HG02973 (cell line): ENCODE results near the gene ITM2C.

Experiments used
- ATAC-seq: cut with Tn5 transposase; IDR thresholded peaks from one replicate; pipeline ENCODE4 v1.9.1; 2021; ENCODE audit warnings: moderate library complexity; ENCODE audit not compliant: unreplicated experiment

The ITM2C gene

DNA sequence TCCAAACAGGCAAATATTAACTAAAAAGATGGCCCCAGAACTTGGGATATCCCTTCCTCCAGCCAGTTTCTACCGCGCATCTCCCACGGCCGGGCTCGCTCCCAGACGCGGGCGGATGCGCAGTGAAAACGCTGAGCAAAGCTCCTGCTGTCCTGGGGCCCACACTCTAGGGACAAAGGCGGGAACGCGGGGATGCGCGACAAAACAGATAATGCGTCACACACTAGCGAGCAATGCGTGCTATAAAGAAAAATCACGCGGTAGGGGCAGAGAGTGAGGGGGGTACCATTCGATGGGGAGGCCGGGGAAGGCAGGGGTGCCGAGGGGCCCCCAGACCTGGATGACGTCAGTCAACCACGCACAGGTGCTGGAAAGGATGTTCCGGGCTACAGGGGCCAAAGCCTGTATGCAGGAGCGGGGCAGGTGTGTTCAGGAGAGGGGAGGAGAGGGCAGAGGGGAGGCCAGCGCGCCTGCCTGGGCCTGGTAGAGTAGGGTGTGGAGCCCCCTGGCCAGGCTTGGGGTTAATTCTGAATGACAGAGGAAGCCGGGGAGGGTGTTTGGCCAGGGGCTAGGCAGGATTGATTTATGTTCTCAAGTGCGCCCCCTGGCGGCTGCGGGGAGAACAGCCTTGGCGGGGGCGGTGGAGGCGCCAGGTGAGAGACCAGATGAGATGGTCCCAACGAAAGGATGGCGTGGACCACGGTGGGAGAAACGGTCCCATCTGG lies 14.9 kb upstream of the ITM2C start:
- no peak for ATAC-seq

DNA sequence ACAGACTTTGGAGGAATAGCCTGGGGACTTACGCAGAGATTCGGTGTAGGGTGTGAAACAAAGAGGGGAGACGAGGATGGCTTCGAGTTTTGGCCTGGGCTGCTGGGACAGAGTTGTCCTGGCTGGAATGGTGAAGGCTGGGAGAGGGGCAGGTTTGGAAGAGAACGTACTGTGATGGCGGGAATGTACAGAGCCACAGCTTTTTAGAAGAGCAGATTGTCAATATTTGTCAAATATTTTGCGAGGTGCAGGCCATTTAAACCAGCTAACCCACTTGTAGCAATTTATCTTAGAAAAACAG lies 14.4 kb upstream of the ITM2C start:
- no peak for ATAC-seq

DNA sequence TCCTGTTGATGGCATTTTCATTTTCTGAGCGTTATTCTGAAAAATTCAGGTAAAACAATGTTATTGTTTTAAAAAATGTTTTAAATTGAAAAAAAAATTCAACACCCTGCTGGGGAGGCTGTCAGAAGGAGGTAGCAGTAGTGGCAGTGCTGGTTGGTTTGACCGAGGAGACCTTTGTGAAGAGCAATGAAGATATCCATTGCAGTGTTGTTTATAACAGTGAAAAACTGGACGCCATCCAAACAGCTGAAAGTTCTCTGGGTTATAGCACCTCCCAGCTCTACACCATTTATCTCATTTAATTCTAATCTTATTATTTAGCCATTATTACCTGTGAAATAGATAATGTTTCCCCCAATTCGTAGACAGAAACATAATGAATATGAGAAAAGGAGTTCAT lies 12.6 kb upstream of the ITM2C start:
- ATAC-seq, result no peak

DNA sequence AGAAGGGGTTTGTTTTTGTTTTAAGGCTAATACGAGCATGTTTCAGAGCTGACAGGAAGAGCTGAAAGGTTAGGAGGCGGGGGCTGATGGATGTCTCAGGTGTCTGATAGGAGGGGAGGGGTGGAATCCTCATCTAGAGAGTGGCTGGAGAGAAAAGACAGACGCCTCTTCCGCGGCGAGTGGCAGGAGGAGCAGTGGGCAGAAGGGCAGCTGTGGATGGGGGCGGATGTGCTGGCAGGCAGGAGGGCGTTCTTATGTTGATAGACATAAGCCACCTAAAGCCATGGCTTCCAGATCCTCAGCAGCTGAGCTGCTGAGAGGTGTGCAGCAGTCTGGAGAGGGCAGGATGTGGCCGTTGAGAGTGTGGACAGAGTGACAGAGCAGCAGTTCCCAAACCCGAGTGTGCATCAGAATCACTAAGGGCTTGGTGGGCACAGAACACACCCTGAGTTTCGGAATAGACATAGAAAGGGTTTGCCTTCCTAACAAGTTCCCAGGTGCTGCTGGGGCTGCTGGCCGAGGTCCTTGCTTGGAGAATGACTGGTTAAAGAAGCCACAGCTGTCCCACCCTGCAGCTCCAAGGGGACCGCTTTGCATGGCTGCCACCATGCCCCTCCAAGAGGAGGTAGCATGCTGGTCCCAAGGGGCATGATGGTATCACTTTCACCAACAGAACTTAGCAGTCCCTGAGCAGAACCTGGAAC lies 3.0 kb upstream of the ITM2C start:
- ATAC-seq, result no peak

DNA sequence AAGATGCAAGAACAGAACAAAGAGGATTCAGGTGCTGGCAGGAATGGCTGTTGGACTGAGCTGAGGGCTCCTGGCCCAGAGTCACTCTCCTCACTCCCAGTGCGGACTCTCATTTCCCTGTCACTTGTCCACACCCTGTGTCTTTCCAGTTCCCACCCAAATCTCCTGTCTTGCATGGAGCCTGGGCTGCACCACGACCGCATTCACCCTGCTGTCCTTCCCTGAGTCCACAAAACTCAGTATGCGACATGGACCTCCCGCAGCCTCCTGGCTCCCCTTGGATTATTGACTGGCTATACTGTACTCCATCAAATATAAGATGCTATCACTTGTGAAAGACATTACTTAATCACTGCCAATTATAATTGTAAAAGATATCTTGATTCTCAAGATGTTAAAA lies 2.5 kb upstream of the ITM2C start:
- ATAC-seq, result no peak

DNA sequence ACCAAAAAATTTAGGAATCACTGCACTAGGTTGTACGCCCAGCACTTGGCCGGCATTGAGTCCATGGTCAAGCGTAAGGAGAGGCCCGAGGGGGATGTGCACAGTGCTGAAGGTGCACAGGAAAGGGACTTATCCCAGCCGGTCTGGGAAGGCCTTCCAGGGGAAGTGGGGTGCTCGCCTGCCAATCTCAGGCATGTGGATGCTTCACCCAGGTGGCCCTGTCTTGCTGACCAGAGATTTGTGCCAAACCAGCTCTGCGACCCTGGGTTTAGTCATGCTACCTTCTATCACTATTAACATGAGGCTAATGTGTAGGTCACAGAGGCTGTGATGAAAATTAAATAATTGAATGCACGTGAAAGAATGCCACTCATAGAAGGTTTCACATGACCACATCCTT lies 1.7 kb upstream of the ITM2C start:
- no peak for ATAC-seq

DNA sequence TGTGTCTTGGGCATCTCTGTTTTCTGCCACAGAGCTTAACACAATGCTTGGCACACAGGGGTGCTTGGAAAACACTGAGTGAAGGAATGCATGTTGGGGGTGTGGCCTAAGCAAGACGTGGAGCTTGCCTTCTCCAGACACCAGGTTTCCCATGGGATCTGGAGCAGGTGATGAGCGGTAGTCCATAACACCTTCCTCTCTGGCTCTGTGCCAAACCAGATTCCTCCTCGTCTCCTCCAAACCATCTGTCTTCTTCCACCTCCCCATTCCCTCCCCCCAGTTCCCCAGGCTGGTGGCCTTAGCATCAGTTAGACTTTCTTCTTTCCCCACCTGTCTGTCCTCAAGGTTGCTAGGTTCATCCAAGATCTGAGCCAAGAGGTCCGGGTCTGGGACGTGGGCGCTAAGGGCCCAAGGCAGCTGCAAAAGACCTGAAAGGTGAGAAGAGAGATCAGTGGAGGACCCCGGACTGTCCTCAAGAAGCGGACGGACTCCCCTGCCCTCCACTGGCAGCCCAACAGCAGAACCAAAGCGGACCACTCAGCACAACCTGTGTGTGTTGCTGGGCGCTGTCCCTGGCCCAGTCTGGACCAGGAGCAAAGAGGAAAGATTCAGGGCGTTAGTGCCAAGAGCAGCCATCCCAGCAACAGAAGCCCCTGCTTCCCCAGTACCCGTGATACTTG lies 1.2 kb upstream of the ITM2C start:
- no peak for ATAC-seq

DNA sequence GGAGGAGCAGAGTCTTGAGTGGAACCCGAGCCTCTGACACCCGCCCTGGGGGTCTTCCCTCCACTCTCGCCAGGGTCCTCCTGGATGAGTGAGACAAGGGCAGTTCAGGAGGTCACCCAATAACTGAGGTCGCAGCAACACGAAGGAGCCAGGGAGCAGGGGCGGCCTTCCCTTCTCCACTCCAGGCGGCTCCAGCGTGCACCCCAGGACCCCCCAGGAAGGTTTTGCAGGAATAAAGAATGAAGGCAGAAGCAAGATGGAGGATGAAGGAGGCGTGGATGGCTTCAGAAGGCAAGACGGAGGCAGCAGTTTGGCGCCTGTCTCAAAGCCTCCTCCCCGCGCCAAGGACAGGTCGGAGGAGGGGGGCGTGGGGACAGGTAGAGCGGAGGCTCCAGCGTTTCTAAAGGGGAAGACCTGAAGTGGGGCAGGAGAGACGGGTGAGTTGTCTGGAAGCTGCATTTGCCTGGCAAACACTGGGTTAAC lies 579 bp upstream of the ITM2C start:
- no peak for ATAC-seq

DNA sequence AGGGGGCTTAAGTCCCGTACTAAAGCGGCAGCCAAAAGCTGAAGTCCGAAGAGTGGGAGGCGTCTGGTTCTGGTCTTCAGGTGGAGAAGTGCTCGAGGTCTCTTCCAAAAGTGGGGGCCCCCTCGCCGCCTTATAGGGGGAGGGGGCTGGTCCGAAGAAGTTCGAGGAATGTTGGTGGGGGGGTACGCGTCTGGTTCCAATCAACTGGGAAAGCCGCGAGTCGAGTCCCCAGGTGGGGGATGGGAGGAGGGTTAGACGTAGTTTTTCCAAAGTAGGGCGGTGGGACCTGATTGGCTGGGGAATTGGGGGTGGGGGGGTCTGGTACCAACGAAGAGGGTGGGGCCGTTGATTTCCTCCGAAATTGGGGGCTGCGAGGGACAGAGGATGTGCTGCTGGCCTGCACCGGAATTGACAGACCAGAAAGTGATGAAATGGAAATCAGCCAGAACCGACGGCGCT lies 594 bp downstream of the ITM2C start:
- no peak for ATAC-seq

DNA sequence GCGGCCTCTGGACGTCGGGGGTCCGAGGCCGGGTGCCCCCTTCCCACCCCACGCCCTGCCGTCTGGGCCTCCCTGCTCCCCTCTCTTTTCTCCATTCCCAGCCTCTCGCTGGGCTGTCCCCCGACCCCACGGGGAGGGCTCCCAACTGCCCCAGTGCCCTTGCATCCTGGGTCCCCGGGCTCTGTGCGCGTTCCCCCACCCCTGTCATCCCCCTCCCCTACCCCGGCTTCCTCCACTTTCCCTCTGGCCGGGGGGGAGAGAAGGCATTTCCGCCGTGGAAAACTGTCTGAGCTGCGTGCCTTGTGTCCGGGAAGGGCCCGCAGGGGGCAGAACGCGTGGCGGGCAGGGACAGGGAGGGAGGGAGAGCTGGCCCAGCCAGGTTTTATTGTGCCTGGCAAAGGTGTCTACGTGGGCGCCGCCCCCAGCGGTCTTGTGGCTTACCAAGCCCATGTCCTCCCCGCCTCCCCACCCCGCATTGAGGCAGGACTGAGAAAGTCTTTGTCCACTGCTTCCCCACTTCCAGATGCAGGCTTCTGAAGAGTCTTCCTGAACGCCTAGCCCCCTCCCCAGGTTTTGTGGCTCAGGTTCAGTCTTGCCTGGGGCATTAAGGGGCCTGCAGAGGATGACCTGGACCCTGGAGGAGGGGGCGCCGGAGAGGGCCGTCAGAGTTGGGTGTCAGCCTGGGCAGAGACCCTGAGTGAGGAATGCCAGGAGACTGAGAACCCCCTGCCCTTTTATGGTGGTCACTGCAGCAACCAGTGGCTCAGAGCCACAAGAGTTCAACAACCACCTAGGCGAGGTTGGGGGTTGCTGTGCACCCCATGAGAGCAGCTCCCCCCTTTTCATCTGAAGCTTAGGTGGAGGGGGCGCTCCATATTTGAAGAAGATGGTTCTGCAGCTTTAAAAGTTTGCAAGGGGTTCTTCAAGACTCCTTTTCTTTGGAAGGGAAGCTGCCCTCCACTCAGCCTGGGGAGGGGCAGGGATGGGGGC lies 1.3 kb downstream of the ITM2C start:
- ATAC-seq, result no peak

DNA sequence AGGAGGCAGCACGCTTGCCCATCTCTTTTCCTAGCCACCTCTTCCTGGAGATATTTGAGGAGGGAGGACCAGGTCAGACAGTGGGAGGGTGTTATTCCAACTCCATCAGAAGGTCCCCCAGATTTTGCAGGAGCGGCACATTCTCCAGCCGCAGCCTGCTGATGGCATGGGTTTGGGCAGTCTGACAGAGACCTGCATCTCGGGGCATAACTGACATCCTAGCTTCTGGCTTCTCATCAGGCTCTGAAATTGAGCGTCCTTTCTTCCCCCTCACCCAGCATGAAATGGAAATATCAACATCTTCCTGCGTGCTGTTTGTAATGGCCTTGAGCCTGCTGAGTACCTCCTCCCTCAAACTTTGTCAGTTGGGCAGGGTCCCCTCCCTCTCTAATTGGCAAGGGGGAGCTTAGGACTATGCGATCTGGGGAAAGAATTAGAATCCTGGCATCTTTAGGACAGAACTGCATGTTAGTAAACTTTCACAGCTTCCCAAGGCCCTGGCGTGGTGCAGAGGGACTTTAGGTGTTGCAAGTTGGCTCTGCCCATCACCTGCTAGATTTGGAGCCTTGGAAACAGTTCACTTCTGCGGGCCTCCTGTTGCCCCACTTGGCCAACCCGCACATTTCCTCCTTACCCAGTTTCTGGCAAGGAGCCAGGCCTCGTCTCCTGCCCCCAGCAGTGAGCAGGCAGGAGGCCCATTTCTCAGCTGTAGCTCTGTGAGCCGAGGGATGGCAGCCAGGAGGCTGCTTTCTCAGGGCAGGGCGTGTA lies 2.2 kb downstream of the ITM2C start:
- no peak for ATAC-seq

DNA sequence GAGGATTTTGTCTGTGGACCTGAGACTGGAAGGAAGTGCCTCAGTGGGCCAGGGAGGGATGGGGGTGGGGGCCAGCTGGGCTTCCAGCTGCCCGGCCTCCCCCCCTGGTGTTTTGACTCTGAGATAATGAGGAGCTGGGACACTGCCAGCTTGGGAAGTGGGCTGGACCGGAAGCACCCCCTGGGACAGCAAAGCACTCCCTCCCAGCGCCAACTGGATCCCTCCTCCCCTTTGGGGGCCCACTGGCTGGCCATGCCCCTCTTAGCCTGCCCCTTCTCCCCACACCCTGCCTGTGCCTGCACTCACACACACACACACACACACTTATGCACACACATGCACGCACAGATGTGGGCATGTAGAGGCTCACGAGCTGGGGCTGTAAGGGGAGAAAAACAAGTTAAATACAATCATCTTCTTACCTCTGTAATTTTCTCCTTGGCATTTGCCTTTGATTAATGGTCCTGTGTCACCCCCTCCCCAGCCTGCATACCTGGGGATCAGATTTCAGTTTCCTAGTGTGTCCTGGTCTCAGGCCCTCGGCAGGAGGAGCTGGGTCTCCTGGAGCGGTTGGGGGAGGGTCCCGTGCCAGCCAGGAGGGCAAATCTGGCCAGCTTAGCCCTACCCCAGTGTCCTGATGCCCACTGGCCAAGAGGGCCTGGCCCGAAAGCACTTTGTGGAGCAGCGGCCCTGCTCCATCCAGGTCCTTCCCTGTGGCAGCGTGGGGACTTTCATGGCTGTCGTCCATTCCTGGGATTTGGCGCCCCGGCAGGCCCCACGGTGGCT lies 3.6 kb downstream of the ITM2C start:
- no peak for ATAC-seq

DNA sequence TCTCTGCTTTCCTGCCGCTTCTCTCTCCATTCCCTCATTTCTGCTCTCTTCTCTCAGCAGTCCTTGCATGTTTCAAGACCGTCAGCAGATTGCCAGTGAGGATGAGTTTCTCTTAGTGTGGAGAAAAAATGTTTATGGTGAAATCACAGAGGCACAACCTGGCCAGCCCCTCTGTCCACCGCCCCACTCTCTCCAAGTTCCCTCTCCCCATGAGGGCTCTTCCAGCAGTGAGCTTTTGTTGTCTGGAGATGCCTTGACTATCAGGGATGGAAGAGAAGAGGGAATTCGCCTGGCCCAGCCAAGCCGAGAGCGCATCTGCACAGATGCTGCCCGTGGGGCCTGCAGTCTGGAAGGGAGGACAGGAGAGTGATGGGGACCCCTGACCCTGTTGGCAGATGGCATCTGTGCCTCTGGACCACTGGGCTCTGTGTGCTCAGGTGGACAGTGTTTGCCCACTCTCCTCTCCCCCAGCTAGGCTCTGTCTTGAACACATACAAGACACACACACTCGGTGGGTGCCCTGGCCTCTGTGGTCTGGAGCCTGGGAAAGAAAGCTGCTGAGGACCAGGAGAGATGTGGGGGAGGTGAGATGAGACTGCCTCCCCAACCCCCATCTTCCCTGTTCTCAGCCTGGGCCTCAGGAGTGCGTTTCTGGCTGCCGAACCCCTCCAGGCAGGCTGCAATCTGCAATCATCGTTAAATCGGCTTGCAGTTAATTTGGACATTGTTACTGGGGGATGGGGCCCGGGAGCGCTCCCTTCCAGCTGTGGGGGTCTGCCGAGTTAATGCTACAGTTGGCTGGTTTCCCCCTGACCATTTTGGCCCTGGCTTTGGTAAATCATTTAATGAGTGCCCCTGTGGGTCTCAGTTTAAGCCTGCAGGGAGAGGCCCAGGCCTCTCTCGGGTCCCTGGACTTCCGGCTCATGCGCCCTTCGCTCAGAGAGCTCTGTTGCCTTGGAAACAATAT lies 4.5 kb downstream of the ITM2C start:
- no peak for ATAC-seq

DNA sequence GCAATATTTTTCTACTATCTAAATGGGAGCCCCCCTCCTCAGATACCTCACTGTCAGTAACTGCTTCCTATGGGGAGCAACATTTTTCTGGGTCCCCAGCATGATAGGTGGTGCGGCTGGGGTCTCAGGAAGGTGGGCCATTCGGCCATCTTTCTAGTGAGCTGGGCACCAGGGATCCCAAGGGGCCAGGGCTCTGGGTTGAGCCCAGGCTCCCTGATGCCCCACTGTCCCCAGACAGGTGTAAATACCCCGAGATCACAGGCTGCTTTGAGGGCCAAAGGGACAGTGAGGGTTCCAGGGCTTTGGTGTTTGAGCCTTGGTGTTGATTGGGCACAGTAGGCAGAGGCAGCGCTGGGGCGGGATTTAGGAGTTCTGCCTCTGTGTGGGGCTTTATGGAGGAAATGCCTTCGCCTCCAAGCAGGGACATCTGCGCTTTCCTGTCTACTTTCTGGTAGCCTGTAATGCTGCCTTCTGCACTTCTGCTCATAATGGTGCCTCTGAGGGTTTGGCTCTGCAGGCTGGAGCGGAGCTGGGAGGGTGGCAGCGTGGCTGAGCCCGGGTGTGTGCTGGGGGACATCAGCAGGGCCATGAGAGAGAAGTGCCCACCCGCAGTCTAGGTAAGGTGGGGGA lies 5.3 kb downstream of the ITM2C start:
- ATAC-seq, result no peak

DNA sequence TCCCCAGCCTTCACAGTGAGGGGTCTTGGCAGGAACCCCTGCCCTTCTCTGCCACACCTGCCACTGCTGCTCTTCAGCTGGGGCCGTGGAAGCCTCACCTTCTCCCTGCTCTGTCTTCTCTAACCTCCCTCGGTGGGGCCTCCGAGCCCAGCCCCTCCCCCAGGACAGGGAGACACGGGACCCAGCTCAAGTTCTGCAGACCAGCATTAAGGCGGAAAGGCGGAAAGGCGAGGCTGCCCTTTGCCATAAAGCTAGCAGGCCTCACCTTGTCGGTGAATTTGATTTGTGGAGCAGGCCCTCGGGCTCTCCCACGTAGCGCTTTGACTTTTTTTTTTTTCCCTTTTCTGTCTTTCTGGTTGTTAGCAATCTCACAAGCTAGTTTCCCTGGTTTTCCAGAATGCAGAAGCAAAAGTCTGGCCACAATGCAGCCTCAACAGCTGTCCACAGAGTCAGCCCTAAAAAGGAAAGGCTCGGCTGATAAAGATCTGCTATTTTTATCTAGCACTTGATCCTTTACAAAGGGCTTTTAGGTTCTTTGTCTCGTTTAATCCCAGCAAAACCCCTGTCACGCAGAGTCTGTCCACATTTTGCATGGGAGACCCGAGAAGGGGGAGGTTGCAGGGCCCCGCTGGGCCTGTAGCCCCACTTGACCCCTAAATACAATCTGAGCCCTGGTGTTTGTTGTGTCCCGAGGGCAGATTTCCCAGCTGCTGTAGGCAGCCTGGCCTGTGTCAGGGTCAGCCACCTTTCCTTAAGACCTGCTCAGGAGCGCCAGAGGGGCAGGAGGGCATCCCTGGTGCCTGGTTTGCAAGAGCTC lies 6.0 kb downstream of the ITM2C start:
- no peak for ATAC-seq

DNA sequence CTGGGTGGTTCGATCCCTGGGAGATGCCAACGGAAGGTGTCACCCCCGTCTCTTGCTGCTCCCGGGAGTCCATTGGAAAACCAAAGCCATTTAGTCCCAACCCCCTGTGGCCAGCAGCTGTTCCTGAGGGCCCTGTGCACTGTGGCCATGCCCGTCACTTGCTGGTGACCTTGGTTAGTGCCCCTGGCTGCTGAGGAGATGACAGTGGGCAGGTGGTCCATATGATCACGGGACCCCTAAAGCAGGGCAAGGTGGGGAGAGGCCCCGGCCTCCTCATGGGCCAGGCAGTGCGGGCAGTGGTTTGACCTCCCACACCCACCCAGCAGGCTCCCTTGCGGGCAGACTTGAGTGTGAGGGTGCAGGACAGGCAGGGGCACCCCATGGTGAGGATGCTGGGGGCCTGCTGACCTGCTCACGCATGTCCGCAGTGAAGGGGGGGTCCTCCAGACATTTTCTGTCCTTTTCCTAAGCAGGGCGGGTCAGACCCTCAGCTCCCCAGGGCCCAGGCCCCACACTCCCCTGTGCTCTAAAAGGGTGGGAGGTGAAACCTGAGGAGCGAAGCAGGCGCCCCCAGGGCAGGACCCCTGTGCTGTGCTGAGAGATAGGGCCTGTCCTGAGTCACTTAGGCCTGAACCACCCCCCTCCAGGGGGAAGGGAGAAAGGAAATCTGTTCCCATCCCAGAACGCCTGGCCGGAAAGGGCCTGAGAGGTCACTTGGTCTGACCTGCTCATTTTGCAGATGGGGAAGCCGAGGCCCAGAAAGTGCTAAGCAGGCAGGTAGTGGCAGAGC lies 6.8 kb downstream of the ITM2C start:
- no peak for ATAC-seq
